HFFc6 (cell line): ENCODE data around the gene ASPSCR1. TPM values are rescaled to one million over a fixed set of nuclear protein-coding genes. Genes with fewer than 3 reads are reported as not detected.

Experiments
- DNase-seq: peaks from one replicate; pipeline ENCODE4 v3.0.0-alpha.2; 2018
- H3K27ac Mint-ChIP-seq: 2 replicates; pipeline ENCODE4 v1.8.0; 2020; ENCODE audit warnings: mild to moderate bottlenecking, mixed read lengths
- H3K27me3 Mint-ChIP-seq: 2 replicates; pipeline ENCODE4 v1.8.0; 2021; ENCODE audit warnings: mild to moderate bottlenecking, moderate library complexity, mixed read lengths; ENCODE audit not compliant: insufficient read depth
- H3K36me3 Mint-ChIP-seq: 2 replicates; pipeline ENCODE4 v1.8.0; 2021; ENCODE audit warnings: low read depth, mixed read lengths
- H3K4me1 Mint-ChIP-seq: 2 replicates; pipeline ENCODE4 v1.8.0; 2020; ENCODE audit warnings: low read depth, mixed read lengths
- H3K4me3 Mint-ChIP-seq: 2 replicates; pipeline ENCODE4 v1.8.0; 2020; ENCODE audit warnings: mild to moderate bottlenecking, moderate library complexity, mixed read lengths
- H3K9me3 Mint-ChIP-seq: 2 replicates; pipeline ENCODE4 v1.8.0; 2020; ENCODE audit warnings: mild to moderate bottlenecking, mixed read lengths
- CTCF ChIP-seq: fragments of 200-600 bp; sonication (generic); IDR thresholded peaks from 2 replicates; pipeline ENCODE4 v1.5.0; 2021; ENCODE audit warnings: antibody characterized with exemption, mild to moderate bottlenecking
- total RNA-seq, 6 experiments: library from RNA; stranded (reverse); fragmentation: NEBNext Ultra II Directional; extraction: Animal tissue kit (Norgen Biotek cat#: 25700); gene quantifications; 2 replicates in 1 of 6; 3 replicates in 5 of 6; pipeline ENCODE4 v1.2.3, GENCODE V29; 2021

The ASPSCR1 gene
- total RNA-seq, 6 experiments from 2014 or later: 26.6 to 36.8 (median 34.7) TPM

DNA sequence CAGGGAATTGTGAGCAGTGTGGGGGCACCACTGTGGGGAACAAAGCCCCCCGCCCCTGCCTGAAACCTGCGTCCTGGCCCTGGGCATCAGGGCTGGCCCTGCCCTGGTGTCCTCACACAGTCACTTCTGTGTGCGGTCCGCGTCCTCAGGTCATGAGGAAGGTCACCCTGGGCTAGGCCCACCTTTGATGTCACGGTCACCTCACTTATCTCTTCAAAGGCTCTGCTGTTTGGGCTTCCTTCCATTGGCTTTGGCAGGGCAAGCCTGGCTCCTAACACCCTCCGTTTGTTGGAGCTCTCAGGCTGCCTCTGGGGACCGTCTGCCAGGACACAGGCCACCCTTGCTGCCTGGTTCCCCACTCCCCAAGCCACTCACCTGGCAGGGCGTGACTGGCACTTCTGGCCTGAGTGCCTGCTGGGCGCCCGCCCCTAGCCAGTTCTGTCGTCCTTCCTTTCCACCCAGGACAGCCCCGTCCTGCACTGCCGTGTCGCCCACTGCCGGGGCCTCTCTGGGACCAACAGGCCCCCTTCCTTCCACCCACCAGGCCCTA is 36.4 kb downstream of the ASPSCR1 start:
- DNase-seq: no peak
- no peaks in the 10 kb centered on the region for H3K9me3 Mint-ChIP-seq
- H3K4me3 Mint-ChIP-seq: no peak overlapping the region
- H3K36me3 Mint-ChIP-seq: no peaks in the 10 kb centered on the region
- no peak for TF ChIP-seq CTCF
- H3K27me3 Mint-ChIP-seq: no peaks in the 10 kb centered on the region; the same call in 1 of the 2 replicates
- peaks cover 6% of the 10 kb centered on the region; the same call in 1 of the 2 replicates for H3K4me1 Mint-ChIP-seq
- H3K27ac Mint-ChIP-seq: no peak overlapping the region

- H3K27me3 Mint-ChIP-seq: no peaks in the 10 kb centered on the region
- peaks cover 6% of the 10 kb centered on the region; the same call in 1 of the 2 replicates for H3K4me1 Mint-ChIP-seq
- H3K9me3 Mint-ChIP-seq: no peaks in the 10 kb centered on the region
- no peaks in the 10 kb centered on the region for H3K36me3 Mint-ChIP-seq
- DNase-seq: no peak
- TF ChIP-seq CTCF: no peak
- H3K4me3 Mint-ChIP-seq: no peak overlapping the region
- no peak overlapping the region for H3K27ac Mint-ChIP-seq
These were observed 37.0 kb downstream of the ASPSCR1 start for GRCh38 chr17:82014432-82014831.

GRCh38 chr17:82014971-82015310 is 37.5 kb downstream of the ASPSCR1 start:
- no peak for DNase-seq
- no peaks in the 10 kb centered on the region for H3K9me3 Mint-ChIP-seq
- TF ChIP-seq CTCF: no peak
- no peak overlapping the region for H3K4me3 Mint-ChIP-seq
- H3K27ac Mint-ChIP-seq: no peak overlapping the region
- H3K36me3 Mint-ChIP-seq: no peaks in the 10 kb centered on the region
- H3K4me1 Mint-ChIP-seq: peaks cover 6% of the 10 kb centered on the region; the same call in 1 of the 2 replicates
- H3K27me3 Mint-ChIP-seq: no peaks in the 10 kb centered on the region

GRCh38 chr17:82015311-82015971 is 38.0 kb downstream of the ASPSCR1 start:
- Mint-ChIP-seq H3K9me3 (no peaks in the 10 kb centered on the region), H3K36me3 (no peaks in the 10 kb centered on the region), H3K27ac (no peak overlapping the region), H3K4me1 (peaks cover 6% of the 10 kb centered on the region; the same call in 1 of the 2 replicates), H3K4me3 (no peak overlapping the region), H3K27me3 (no peaks in the 10 kb centered on the region)
- no peak for TF ChIP-seq CTCF
- no peak for DNase-seq

GRCh38 chr17:82016061-82016874 is 38.8 kb downstream of the ASPSCR1 start:
- no peak overlapping the region for H3K4me3 Mint-ChIP-seq
- H3K27ac Mint-ChIP-seq: no peak overlapping the region
- no peaks in the 10 kb centered on the region for H3K27me3 Mint-ChIP-seq
- H3K36me3 Mint-ChIP-seq: no peaks in the 10 kb centered on the region
- no peak for DNase-seq
- H3K4me1 Mint-ChIP-seq: peaks cover 7% of the 10 kb centered on the region
- no peak for TF ChIP-seq CTCF
- H3K9me3 Mint-ChIP-seq: no peaks in the 10 kb centered on the region
